Activated CD4-positive, alpha-beta T cell treated with anti-CD3 and anti-CD28 coated beads for 48 hours (primary cell): ENCODE results near the gene DDX1.

Experiments used
- DNase-seq: peaks from one replicate; pipeline ENCODE4 v3.0.0-alpha.2; 2020

Gene DDX1

DNA sequence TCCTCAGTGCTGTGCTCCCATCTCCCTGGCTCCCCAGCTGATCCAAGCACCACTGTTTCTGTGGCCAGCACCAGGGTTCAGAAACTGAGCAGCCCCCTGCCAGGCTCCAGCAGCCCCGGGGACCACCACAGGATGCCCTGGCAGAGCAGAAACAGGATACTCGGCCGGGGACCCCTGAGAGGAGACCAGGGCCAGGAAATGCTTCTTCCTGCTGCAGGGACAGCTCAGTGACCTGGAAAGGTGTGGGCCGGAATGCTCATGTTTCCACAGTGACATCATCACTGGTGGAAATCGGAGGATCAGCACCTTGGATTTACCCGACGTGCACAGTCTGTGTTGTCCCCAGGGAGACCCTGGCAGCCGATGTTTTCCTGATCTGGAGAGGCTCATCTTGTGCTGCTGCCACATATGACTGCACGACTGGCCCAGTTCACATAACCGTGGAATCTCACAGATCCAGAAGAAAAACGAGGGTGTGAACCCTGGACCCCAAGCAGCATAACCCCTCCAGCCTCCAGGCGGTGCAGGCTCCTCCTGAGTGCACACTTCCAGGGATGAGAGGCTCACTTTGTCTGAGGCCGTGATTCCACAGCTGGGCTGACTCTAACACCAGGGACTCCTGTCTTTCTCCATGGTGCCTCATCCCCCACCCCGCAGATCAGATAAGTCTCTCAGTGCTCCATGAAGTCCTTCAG is 58.0 kb downstream of the DDX1 start:
- DNase-seq: no peak

DNA sequence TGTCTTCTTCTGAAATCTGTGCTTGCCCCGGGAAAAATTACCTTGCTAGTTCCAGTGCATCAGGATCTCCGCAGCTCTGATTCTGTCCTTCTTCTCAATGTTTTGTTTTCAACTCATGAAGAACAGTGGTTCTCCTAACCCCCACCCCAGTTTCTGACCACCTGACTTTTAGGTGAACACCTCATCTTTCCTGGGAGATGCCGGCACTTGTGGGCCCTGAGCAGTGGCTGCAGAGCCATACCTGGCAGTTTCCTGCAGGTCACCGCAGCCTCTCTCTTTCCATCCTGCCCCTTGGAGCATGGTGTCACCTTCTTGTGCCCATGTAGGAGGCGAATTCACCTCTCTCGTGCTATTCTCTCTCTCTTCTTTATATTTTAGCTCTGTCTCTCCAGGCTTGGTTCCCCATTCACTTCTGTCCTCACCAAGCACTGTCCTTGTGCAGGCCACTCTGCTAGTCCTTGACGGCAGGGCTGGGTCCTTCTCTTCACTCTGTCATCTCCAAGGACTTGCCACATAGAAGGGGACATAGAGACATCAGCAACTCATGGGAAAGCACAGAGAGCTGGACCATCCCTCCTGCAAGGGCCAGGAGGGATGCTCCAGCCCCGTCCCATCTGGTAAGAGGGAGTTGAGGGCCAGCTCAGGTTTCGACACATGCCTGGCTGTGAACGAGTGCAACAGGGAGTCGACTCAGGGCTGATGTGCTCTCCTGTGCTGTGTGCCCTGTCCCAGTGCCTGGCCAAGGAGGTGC is 59.1 kb downstream of the DDX1 start:
- no peak for DNase-seq

DNA sequence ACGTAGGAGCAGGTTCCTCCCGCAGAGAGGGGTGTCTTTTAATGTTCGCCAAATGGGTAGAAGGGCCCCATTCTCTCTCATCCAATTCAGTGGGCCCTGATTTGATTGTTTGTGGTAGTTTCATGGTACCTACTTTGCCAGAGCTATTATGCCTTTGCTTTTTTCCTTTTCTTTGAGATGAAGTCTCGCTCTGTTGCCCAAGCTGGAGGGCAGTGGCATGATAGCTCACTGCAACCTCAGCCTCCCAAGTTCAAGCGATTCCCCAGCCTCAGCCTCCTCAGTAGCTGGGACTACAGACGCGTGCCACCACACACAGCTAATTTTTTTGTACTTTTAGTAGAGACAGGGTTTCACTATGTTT is 59.7 kb downstream of the DDX1 start:
- DNase-seq: no peak

DNA sequence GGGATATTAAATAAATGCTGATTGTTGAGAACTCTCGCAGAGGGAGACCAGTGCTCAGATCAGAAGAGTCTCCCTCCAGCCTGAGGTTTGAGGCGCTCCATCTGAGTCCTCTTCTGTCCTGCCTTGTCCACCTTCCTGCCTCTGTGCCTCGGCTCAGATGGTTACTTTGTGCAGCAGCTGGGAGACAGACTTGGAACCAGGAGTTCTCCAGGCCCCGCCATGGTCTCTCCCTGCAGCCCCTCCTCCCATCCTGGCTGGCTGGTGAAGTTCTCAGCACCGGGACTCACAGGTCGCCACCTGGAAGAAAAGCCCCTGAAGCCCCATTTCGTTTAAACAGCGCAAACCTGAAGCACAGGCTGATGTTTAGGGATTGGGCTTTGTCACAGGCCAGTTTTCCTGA is 60.6 kb downstream of the DDX1 start:
- no peak for DNase-seq

DNA sequence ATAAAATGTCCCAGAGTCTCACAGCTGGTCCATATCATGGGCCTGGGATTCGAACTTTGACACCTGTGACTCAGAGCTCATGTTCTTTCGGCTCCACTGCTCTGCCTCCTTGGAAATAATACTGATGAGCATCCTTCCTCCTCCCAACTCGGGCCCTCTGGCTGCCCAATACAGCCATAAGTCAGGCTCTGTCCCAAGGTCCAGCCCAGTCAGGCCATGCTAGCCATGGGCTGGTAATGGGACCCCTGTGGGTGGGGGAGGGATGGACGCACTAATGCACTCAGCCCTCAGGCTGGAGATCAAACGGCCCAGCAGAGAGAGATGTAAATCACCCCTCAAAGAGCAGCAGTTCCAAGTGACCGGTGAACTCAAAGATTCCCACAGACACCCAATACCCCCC is 61.1 kb downstream of the DDX1 start:
- DNase-seq: no peak

DNA sequence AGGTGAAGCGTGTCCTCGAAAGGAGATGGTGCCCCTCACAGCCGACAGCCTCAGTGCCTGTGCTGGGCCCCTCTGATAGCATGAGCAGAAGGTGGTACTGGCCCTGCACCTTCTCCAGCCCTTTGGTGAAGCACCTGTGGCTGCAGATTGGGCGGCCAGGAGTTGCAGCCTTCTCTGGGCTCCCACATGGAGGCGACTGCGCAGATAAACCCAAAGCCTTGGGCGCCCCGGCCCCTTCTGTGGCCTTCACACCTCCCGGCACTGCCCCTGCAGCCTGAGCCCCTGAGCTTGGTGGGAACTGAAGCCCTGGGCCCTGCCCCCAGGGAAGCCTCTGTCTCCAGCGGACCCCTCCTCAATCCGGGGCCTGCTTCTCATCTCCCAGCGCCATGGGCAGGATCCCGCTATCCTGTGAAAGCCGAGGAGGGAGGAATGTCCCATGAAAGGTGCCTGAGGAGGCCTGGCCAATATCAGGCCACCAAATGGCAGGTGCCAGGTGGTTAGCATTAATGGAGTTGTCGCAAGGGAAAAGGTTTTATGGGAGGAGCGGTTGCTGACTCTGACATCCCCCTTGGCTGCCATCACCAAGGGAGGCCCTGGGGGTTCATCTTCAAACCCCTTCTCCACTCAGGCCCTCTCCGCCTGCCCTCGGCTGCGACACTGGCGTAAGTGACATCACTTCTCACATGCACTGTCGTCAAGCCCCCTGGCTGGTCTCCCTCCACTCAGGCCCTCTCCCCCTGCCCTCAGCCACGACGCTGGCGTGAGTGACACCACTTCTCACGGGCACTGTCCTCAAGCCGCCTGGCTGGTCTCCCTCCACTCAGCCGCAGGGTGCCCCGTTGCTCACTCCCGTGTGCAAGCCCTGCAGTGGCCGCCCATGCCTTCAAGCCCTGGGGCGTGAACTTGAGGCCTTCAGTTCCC is 62.4 kb downstream of the DDX1 start:
- no peak for DNase-seq

DNA sequence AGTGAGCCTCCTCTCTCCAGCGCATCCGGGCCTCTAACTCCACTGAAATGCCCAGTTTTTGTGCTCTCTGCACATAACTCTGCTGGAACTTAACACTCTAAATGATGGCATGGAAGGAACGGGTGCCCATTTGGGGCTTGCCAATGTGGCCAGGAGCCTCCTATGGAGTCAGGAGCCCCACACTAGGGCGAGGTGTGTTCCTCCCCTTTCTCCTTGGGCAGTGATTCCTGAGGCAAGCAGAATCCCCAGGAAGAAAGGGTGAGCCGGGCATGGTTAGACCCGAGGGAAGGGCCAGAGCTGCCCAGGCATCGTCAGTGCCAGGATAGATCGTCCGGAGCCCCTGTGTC is 63.0 kb downstream of the DDX1 start:
- no peak for DNase-seq

DNA sequence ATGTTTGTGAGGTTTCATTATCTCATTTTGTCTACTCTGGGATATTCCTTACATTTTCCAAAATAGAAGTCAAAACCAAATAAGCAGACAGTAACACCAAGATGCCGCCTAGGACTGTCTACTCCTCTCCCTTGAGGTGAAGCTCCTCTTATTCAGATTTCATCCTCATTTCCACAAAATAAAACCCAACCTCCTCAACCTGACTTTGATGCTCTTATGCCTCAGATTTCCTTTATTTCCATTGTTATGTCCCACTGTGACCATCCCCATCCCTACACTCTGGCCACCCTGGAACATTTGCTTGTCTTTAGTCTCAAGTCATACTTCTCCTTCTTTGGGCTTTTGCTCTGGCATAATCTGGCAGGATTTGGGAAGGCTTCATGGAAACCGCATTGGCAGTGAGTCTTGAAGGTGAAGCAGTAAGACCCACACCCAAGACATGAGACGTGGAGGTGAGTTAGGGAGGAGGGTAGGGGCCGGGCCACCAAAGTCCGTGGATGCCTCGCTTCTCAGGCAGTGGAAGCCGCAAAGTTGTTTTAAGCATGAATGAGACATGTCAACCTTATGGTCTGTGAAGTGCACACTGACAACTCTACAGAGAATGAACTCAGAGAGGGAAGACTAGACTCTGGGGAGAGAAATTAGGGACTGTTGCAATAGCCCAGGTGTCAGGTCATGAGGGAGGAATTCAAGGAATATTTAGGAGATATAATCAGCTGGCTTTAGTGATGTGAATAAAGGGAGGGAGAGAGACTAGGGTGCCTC is 63.6 kb downstream of the DDX1 start:
- no peak for DNase-seq

DNA sequence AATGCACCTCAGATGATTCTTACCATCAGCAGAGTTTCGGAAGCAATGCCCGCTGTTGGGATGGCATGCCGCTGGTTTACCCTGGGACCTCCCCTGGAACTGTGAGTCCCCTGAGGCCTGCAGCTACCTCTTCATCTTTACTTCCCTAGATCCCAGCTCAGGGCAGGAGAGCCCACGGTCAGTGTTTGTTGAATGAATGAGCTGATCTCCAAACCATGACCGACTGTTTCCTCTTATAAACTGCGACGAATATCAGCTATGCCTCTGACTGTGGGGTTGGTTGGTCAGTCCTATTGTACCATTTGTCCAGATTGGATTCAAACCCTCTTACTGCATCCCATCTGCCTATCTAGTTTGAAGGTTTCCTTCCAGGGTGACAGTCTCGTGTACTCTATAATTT is 64.4 kb downstream of the DDX1 start:
- no peak for DNase-seq

DNA sequence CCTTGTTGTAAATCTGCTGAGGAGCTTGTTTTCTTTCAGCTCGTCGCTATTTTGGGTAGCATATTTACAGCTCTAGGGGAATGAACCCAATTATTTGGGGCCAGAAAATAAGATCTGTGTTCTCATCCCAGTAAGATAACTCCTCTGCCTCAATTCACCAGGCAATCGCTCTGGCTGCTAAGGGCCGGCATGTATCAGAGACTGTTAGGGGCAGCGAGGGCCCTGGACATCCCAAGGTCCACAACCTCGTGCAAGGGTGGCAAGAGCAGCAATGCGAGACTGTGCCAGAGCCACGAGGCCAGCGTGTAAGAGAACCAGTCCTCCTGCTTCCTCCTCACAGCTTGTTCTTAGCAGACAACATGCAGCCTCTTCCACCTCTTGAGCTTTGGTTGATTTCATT is 66.1 kb downstream of the DDX1 start:
- DNase-seq: no peak

DNA sequence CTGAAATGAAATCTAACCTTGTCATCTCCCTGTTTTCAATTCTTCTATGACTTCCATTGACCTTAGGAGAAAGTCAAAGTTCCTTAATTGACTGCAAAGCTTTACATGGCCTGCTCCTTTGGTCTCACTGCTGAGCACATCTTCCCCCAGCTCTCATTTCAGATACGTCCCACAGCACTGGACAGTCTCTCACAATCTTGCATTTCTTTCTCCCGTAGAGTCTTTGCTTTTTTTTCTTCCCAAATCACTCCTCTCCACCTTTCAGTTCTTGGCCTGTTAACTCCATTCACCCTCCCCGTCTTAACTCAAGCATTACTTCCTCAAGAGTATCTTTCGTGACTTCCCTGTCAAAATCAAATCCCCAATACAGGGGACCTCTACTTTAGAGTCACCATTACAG is 67.2 kb downstream of the DDX1 start:
- no peak for DNase-seq

DNA sequence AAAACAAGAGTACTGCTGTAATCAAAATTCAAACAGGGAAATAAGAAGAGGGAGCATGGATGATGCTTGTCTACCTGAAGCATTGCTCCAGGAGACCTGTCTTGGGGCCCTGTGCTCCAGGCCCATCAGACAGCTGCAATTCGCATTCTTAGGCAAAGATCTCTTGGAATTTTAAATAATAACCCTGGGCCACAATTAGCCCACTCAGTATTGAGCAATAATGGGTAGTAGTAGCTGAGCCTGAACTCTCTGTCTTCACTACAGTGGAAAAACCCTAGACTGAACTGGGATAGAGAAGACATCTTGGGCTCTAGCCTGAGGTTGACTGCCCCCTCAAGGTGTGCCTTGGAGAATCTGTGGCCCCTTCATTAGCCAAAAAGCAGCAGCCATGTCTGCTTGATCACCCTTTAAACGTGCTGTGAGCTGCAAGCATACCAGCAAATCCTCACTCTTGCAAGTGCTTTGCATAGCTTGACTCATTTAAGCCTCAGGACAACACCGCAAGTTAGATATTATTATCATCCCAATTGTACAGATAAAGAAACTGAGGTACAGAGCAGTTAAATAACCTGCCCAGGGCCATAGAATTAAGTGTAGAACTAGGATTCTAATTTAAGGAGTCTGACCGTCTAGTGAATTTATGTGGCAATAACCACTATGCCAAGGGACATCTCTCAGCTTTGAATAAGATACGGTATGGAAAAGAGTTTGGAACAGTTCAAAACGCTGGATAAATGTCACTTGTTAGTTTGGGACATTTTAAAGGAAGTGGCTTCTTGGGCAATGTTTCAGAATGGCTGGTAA is 69.0 kb downstream of the DDX1 start:
- no peak for DNase-seq

DNA sequence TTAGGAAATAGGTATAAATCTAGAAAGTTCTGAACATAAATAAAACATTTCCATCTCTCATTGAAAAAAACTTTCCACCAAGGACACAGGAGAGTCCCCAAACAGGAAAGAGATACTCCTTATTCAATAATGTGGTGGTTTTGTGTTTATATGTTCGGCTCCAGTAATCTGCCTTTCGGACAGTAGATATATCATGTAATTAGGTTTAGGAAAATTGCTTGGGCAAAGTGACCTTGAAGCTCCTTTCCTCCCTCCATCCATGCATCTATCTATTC is 69.6 kb downstream of the DDX1 start:
- no peak for DNase-seq

DNA sequence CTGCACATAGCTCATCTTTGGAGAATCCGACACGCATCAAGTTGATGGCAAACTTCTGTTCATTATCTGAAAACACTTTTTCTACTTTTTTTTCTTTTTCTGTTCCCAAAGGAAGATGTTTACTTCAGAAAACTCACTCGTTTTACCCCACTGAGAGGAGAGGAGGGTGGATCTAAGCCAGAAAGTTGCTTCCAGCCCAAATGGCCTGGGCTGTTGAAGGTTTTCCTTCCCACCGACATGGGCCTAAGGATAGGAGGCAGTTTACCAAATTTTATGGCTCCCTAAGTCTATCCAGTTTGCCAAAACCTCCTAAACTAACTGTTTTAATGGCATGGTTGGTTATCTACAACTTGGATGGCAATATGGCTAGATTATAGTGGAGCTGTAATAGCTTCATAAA is 70.4 kb downstream of the DDX1 start:
- no peak for DNase-seq

DNA sequence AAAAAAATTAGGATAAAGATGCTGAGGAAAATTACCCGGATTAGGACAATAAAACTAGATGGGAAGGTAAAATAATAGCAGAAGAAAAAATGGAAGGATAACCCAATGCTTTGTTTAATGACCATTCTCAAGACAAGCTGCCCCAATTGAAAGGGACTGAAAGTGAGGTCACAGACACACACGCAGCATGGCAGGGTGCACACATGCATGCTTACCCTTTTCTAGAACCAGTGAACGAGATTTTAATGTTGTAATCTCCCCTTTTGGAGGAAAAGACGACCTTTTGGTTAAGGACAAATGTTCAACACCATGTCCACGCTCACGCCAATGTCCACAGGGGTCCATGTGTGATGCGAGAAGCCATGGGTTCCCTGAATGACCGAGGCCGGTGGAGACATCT is 70.9 kb downstream of the DDX1 start:
- no peak for DNase-seq

DNA sequence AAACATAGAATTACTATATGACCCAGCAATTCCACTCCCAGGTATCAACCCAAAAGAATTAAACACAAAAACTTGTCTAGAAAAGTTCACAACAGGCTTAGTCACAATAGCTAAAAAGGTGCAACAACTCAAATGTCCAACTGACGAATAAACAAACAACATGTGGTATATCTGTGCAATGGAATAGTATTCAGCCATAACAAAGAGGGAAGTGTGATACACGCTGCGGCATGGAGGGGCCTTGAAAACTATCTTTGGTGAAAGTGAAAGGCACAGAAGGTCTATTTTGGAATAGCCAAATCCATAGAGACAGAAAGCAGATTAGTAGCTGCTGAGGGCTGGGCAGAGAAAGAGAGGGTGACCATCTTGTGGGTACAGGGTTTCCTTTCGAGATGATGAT is 72.1 kb downstream of the DDX1 start:
- no peak for DNase-seq

DNA sequence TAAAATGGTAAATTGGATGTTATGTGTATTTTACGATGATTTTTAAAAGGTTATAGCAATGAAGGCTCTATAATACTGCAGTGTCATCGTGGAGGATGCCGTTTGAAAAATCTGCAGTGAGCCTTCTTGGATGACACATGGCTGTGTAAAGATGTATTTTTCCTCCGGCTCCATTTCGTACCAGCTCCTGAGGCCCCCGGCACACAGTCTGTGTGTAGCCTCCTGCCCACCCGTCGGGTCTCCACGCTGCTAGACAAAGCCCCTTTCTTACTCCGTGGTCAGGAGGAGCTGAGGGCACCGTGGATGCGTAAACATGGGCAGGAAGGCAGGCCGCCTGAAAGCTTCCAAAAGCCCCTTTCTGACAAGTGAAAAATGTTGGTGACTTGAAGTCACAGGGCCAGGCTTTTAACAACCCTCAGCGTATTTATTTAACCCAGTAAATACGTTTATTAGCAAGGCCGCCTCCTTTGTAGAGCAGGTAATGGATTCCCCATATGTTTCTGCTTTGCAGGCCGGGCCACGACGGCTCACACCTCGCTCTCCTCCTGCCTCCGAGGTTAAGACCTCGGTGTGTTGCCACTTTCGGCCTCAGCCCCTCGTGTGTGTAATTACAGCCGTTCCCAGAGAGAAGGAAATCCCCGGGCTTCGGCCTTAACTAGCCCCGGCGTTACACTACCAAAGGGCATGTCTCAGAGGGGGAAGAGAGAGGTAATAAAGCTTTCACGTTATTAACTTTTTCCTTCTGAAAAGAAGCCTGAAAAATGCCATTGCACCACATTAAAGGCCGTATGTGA is 72.8 kb downstream of the DDX1 start:
- DNase-seq: no peak

DNA sequence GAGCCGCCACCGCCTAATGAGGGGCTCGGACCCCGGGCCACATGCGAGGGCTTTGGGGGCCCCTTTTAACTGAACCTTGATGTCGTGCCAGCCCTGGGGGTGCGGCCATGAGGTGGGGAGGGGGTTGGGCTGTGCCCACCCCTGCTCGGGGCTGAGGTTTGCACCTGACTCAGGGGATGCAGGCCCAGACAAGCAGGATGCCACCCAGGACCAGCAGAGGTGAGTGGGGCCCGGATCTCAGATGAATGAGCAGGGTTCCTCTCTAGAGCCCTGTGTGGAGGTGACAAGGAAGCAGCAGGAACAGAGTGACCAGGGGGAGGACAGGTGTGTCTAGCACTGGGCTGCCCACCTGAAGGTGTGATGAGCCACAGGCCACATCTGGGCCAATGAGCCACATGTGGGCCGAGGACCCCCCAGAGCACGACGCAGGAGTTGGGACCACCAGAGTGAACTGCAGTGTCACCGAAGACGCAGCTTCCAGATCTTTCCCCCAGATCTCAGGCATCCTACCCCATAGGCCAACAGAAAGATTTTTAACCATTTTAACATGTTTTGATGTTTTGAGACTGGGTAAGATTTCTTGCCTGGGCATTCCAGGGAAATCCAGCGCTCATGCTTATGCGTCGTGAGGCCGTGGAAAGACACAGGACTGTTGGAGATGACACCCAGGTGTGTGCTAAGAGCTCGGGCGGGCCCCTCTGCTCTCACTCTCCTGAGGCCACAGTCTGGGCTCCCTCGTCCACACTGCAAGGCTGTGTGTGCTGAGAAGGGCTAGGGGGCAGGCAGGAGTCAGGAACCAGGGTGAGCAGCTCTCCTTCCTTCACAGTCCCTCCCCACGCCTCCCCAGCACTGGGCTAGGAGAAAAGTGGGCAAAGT is 73.6 kb downstream of the DDX1 start:
- no peak for DNase-seq

DNA sequence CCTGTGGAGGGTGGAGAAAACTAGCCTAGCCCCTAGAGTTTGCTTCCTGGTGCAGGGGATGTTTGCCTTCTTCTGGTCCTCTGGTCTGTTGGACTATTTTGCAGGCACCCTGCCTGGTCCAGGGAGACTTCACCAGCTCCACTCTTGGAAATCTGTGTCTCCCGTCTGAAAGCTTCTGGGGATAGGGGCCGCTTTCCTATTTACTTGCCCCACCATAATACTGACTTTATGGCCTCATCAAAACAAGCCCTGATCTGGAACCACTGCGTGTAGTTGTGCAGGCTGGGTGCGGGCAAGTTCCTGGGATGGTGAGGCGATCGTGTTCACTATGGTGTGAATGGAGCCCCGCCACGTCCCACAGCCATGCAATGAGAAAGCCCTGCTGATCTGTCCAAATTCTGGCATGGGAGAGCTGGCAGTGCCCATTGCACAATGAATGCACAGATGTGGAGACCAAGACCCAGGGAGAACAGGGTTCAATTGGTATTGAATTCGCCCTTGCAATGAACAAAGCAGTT is 74.3 kb downstream of the DDX1 start:
- DNase-seq: no peak
